SK-N-SH (cell line): ENCODE data around the gene GLYAT. TPM values are rescaled to one million over a fixed set of nuclear protein-coding genes. Genes with fewer than 3 reads are reported as not detected.

ENCODE experiments used
- CTCF ChIA-PET: fragments of 300-600, 350-600 bp; formaldehyde crosslinking; extraction: SDS; loops from one replicate; lab custom pipeline; 2021; lab: Yijun Ruan, JAX
- POLR2A ChIA-PET: fragments of 350-600 bp; sonication (Branson Sonifier 250); formaldehyde crosslinking; extraction: SDS; loops from one replicate; lab custom pipeline; 2020; ENCODE audit warnings: antibody characterized with exemption, inconsistent platforms; lab: Yijun Ruan, JAX
- DNase-seq: peaks from one replicate; pipeline ENCODE4 v3.0.0; 2012
- H2AFZ ChIP-seq: fragments of 200-600 bp; sonication (generic); 2 replicates; pipeline ENCODE4 v1.8.1; 2016; ENCODE audit warnings: antibody characterized with exemption, mild to moderate bottlenecking, low read depth
- H3F3A ChIP-seq: fragments of 200-600 bp; sonication (generic); replicated peaks from 2 replicates; pipeline ENCODE3; 2016; ENCODE audit warnings: antibody characterized with exemption, mild to moderate bottlenecking; ENCODE audit not compliant: insufficient read depth
- H3K27ac ChIP-seq, 2 experiments: fragments of 200-500 bp in 1 of 2; fragments of 200-600 bp in 1 of 2; sonication (Bioruptor generic) in 1 of 2; sonication (generic), shearing (Covaris generic) in 1 of 2; 2 replicates each; pipeline versions ENCODE4 v1.5.1 to v1.6.1; 2014 to 2016; ENCODE audit warnings: low read depth in 2 of 2, inconsistent platforms in 1 of 2, low read length in 1 of 2, mild to moderate bottlenecking in 1 of 2, mixed read lengths in 1 of 2
- H3K27me3 ChIP-seq: fragments of 200-600 bp; sonication (generic), shearing (Covaris generic); 2 replicates; pipeline ENCODE4 v1.6.1; 2016; ENCODE audit warnings: mixed run types; ENCODE audit not compliant: insufficient read depth
- H3K36me3 ChIP-seq, 2 experiments: fragments of 200-500 bp in 1 of 2; fragments of 200-600 bp in 1 of 2; sonication (Bioruptor generic) in 1 of 2; sonication (generic) in 1 of 2; replicated peaks in 1 of 2; 2 replicates each; pipeline versions ENCODE3 to v1.5.1; 2014 to 2016; ENCODE audit warnings: low read length in 1 of 2, mild to moderate bottlenecking in 1 of 2; ENCODE audit not compliant: insufficient read depth in 2 of 2, control insufficient read depth in 1 of 2
- H3K4me1 ChIP-seq, 2 experiments: fragments of 200-500 bp in 1 of 2; fragments of 200-600 bp in 1 of 2; sonication (Bioruptor generic) in 1 of 2; sonication (generic), shearing (Covaris generic) in 1 of 2; 2 replicates each; pipeline versions ENCODE4 v1.5.1 to v1.6.1; 2014 to 2016; ENCODE audit warnings: low read depth in 1 of 2, low read length in 1 of 2, mixed run types in 1 of 2; ENCODE audit not compliant: insufficient read depth in 2 of 2, control insufficient read depth in 1 of 2
- H3K4me2 ChIP-seq: fragments of 200-600 bp; sonication (generic), shearing (Covaris generic); 2 replicates; pipeline ENCODE4 v1.6.1; 2017; ENCODE audit warnings: mixed run types
- H3K4me3 ChIP-seq, 2 experiments: fragments of 200-500 bp in 1 of 2; fragments of 200-600 bp in 1 of 2; sonication (Bioruptor generic) in 1 of 2; sonication (generic), shearing (Covaris generic) in 1 of 2; 2 replicates each; pipeline versions ENCODE4 v1.5.1 to v1.8.1; 2014 to 2016; ENCODE audit warnings: low read depth in 2 of 2, inconsistent platforms in 1 of 2, low read length in 1 of 2, mild to moderate bottlenecking in 1 of 2, mixed read lengths in 1 of 2, moderate library complexity in 1 of 2
- H3K79me2 ChIP-seq: fragments of 200-600 bp; sonication (generic); 2 replicates; pipeline ENCODE4 v1.8.1; 2017; ENCODE audit warnings: mild to moderate bottlenecking; ENCODE audit not compliant: insufficient read depth
- H3K9ac ChIP-seq: fragments of 200-600 bp; sonication (generic); 2 replicates; pipeline ENCODE4 v1.6.1; 2017; ENCODE audit warnings: mixed run types
- H3K9me2 ChIP-seq: fragments of 200-600 bp; sonication (generic); 2 replicates; pipeline ENCODE4 v1.6.1; 2017; ENCODE audit warnings: mixed run types
- H3K9me3 ChIP-seq: fragments of 200-600 bp; sonication (generic); 2 replicates; pipeline ENCODE4 v1.6.1; 2017; ENCODE audit warnings: mixed run types, mild to moderate bottlenecking, moderate library complexity
- H4K20me1 ChIP-seq: fragments of 200-600 bp; sonication (generic); 2 replicates; pipeline ENCODE4 v1.6.1; 2017; ENCODE audit warnings: mild to moderate bottlenecking, mixed run types; ENCODE audit not compliant: insufficient read depth
- ELF1 ChIP-seq: IDR thresholded peaks from 2 replicates; pipeline ENCODE4 v1.4.0; 2012
- EP300 ChIP-seq, 2 experiments: IDR thresholded peaks; 2 replicates each; pipeline versions ENCODE4 v1.4.0 to v1.6.1; 2012; ENCODE audit warnings: borderline replicate concordance in 1 of 2, low read depth in 1 of 2, low read length in 1 of 2
- FOXJ3 ChIP-seq: sonication (generic); formaldehyde crosslinking; IDR thresholded peaks from 2 replicates; pipeline ENCODE4 v1.5.1; 2020; ENCODE audit warnings: mild to moderate bottlenecking, missing genetic modification reagents
- GATA2 ChIP-seq: sonication (generic); formaldehyde crosslinking; IDR thresholded peaks from 2 replicates; pipeline ENCODE4 v1.5.0; 2020; ENCODE audit warnings: mild to moderate bottlenecking, missing genetic modification reagents
- MXI1 ChIP-seq: IDR thresholded peaks from 2 replicates; pipeline ENCODE4 v1.6.1; 2012; ENCODE audit warnings: mild to moderate bottlenecking, low read depth, low read length, improper control_type of control experiment
- POLR2AphosphoS5 ChIP-seq: IDR thresholded peaks from 2 replicates; pipeline ENCODE4 v1.6.1; 2012; ENCODE audit warnings: low read depth, low read length
- RAD21 ChIP-seq: IDR thresholded peaks from 2 replicates; pipeline ENCODE4 v1.6.1; 2012; ENCODE audit warnings: mild to moderate bottlenecking, low read length
- RFX5 ChIP-seq: IDR thresholded peaks from 2 replicates; pipeline ENCODE4 v1.6.1; 2012; ENCODE audit warnings: mild to moderate bottlenecking, improper control_type of control experiment, low read length
- RXRA ChIP-seq: IDR thresholded peaks from 2 replicates; pipeline ENCODE4 v1.4.0; 2012; ENCODE audit warnings: low read depth, mild to moderate bottlenecking, borderline replicate concordance
- TAF1 ChIP-seq: IDR thresholded peaks from 2 replicates; pipeline ENCODE4 v1.6.1; 2012; ENCODE audit warnings: low read depth, mild to moderate bottlenecking, low read length, moderate library complexity, borderline replicate concordance
- TCF12 ChIP-seq: IDR thresholded peaks from 2 replicates; pipeline ENCODE4 v1.4.0; 2012
- WGBS: methylation state at CpG from one replicate; pipeline ENCODE4 v1.1.6; 2017; ENCODE audit warnings: low lambda C conversion rate; 5-methylcytosine and 5-hydroxymethylcytosine counted together
- polyA plus RNA-seq, 3 experiments: library from polyadenylated mRNA; depleted of rRNA; stranded (reverse); fragments of >200 nt; gene quantifications; 2 replicates each; pipeline ENCODE4 v1.2.3, GENCODE V29; 2012
- TF ChIP-seq, protein P1 (sequence below): IDR thresholded peaks from 2 replicates; pipeline ENCODE4 v1.4.0; 2012; ENCODE audit warnings: low read depth
- TF ChIP-seq, protein P2 (sequence below): IDR thresholded peaks from 2 replicates; pipeline ENCODE4; 2012
- TF ChIP-seq, protein P3 (sequence below): fragments of 200-600 bp; sonication (generic); IDR thresholded peaks from 2 replicates; pipeline ENCODE4 v1.6.1; 2017; ENCODE audit warnings: antibody characterized with exemption, mild to moderate bottlenecking, moderate library complexity
- TF ChIP-seq, protein P4 (sequence below): IDR thresholded peaks from 2 replicates; pipeline ENCODE4 v1.4.0; 2012; ENCODE audit warnings: low read depth, borderline replicate concordance
- TF ChIP-seq, protein P5 (sequence below): fragments of 150-350 bp; IDR thresholded peaks from 2 replicates; pipeline ENCODE4 v1.6.1; 2016; ENCODE audit warnings: mild to moderate bottlenecking, low read depth, low read length

Gene GLYAT
- polyA plus RNA-seq, 1 of the 3 experiments (the other 2 are of a cell fraction), result not detected

DNA sequence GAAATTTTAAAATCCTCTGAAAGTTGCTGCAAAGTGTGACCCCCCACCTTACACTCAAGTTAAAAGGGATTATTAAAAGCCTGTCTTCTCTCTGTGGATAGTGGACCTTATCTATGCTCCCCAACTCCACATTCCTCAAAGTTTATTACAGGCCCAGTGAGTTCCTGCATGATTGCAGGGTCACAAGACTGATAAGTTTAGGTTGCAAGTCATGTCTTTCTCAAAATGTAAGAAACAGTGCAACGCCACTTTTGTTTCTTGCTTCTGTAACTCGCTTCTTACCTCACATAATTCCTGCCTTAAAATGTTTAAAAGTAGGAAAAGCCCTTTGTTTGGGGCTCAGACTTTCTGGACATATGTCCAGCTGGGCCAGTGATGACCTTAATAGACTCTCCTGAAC, 38.4 kb upstream of the GLYAT start:
- POLR2A ChIA-PET, result no interaction called here
- Histone ChIP-seq H4K20me1 (no peaks in the 10 kb centered on the region), H3K36me3 (no peaks in the 10 kb centered on the region), H3K27me3 (no peaks in the 10 kb centered on the region), H3K4me3 (no peak overlapping the region), H3K27ac (no peak overlapping the region), H2AFZ (no peak overlapping the region), H3K79me2 (no peaks in the 10 kb centered on the region), H3K4me1 (no peaks in the 10 kb centered on the region), H3K9me3 (no peaks in the 10 kb centered on the region), H3K9me2 (no peaks in the 10 kb centered on the region), H3K4me2 (no peak overlapping the region), H3K9ac (no peak overlapping the region), H3F3A (no peaks in the 10 kb centered on the region)
- CTCF ChIA-PET, result no interaction called here
- TF ChIP-seq, protein P1, sequence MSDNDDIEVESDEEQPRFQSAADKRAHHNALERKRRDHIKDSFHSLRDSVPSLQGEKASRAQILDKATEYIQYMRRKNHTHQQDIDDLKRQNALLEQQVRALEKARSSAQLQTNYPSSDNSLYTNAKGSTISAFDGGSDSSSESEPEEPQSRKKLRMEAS, result no peak
- no peak for TF ChIP-seq EP300 (IDR thresholded peaks at IDR 0.05; ENCODE audit: borderline replicate concordance in 1 of 2, low read depth in 1 of 2, low read length in 1 of 2)
- WGBS, result 20% methylated on average over 2 of the region's 2 CpGs
- no peak for DNase-seq

DNA sequence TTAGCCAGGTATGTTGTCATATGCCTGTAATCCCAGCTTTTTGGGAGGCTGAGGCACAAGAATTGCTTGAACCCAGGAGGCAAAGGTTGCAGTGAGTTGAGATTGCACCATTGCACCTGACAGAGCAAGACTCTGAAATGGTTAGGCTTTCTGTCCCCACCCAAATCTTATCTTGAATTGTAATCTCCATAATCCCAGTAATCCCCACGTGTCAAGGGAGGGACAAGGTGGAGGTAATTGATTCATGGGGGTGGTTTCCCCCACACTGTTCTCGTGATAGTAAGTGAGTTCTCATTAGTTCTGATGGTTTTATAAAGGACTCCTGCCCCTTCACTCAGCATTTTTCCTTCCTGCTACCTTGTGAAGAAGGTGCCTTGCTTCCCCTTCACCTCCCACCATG, 37.6 kb upstream of the GLYAT start:
- WGBS, result 0% methylated on average over 2 of the region's 2 CpGs
- TF ChIP-seq MXI1 (no peak), FOXJ3 (no peak), RFX5 (no peak), GATA2 (CRISPR knock-in tag) (no peak), TCF12 (no peak), TAF1 (no peak), RAD21 (no peak), POLR2AphosphoS5 (no peak), ELF1 (no peak), RXRA (no peak), EP300 (IDR thresholded peaks at IDR 0.05; ENCODE audit: borderline replicate concordance in 1 of 2, low read depth in 1 of 2, low read length in 1 of 2) (no peak)
- TF ChIP-seq, protein P2, sequence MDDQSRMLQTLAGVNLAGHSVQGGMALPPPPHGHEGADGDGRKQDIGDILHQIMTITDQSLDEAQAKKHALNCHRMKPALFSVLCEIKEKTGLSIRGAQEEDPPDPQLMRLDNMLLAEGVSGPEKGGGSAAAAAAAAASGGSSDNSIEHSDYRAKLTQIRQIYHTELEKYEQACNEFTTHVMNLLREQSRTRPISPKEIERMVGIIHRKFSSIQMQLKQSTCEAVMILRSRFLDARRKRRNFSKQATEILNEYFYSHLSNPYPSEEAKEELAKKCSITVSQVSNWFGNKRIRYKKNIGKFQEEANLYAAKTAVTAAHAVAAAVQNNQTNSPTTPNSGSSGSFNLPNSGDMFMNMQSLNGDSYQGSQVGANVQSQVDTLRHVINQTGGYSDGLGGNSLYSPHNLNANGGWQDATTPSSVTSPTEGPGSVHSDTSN, result no peak
- TF ChIP-seq, protein P3, sequence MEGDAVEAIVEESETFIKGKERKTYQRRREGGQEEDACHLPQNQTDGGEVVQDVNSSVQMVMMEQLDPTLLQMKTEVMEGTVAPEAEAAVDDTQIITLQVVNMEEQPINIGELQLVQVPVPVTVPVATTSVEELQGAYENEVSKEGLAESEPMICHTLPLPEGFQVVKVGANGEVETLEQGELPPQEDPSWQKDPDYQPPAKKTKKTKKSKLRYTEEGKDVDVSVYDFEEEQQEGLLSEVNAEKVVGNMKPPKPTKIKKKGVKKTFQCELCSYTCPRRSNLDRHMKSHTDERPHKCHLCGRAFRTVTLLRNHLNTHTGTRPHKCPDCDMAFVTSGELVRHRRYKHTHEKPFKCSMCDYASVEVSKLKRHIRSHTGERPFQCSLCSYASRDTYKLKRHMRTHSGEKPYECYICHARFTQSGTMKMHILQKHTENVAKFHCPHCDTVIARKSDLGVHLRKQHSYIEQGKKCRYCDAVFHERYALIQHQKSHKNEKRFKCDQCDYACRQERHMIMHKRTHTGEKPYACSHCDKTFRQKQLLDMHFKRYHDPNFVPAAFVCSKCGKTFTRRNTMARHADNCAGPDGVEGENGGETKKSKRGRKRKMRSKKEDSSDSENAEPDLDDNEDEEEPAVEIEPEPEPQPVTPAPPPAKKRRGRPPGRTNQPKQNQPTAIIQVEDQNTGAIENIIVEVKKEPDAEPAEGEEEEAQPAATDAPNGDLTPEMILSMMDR, result no peak
- TF ChIP-seq, protein P4, sequence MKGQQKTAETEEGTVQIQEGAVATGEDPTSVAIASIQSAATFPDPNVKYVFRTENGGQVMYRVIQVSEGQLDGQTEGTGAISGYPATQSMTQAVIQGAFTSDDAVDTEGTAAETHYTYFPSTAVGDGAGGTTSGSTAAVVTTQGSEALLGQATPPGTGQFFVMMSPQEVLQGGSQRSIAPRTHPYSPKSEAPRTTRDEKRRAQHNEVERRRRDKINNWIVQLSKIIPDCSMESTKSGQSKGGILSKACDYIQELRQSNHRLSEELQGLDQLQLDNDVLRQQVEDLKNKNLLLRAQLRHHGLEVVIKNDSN, result no peak
- TF ChIP-seq, protein P5, sequence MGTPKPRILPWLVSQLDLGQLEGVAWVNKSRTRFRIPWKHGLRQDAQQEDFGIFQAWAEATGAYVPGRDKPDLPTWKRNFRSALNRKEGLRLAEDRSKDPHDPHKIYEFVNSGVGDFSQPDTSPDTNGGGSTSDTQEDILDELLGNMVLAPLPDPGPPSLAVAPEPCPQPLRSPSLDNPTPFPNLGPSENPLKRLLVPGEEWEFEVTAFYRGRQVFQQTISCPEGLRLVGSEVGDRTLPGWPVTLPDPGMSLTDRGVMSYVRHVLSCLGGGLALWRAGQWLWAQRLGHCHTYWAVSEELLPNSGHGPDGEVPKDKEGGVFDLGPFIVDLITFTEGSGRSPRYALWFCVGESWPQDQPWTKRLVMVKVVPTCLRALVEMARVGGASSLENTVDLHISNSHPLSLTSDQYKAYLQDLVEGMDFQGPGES, result no peak
- TF ChIP-seq, protein P1, result no peak

More for the DNA sequence above, 37.6 kb upstream of the GLYAT start:
- no peak overlapping the region for H3K4me2 ChIP-seq
- no peaks in the 10 kb centered on the region for H3K9me2 ChIP-seq
- no peak overlapping the region for H3K4me3 ChIP-seq
- H3K36me3 ChIP-seq, result no peaks in the 10 kb centered on the region
- H3K79me2 ChIP-seq, result no peaks in the 10 kb centered on the region
- no peak overlapping the region for H3K9ac ChIP-seq
- H3K4me1 ChIP-seq, result no peaks in the 10 kb centered on the region
- no peaks in the 10 kb centered on the region for H3F3A ChIP-seq
- H3K9me3 ChIP-seq, result no peaks in the 10 kb centered on the region
- POLR2A ChIA-PET, result no interaction called here
- no peak overlapping the region for H3K27ac ChIP-seq
- H2AFZ ChIP-seq, result no peak overlapping the region
- H4K20me1 ChIP-seq, result no peaks in the 10 kb centered on the region
- no peak for DNase-seq
- no peaks in the 10 kb centered on the region for H3K27me3 ChIP-seq
- CTCF ChIA-PET, result no interaction called here
